ENCODE results near the gene AOX1. TPM values are rescaled to one million over a fixed set of nuclear protein-coding genes. Genes with fewer than 3 reads are reported as not detected.

The AOX1 gene
- total RNA-seq, 1 experiment from 2014 or later = 3.5 TPM

- Histone ChIP-seq H4K91ac (ENCODE audit: insufficient read length, low read depth, low read length) (no peak overlapping the region), H3K23me2 (ENCODE audit: insufficient read length, low read depth, low read length, poor library complexity, severe bottlenecking) (no peaks in the 10 kb centered on the region), H3K56ac (ENCODE audit: insufficient read length, low read depth, low read length) (no peak overlapping the region), H2AK5ac (ENCODE audit: insufficient read length, low read length) (no peak overlapping the region), H3K27me3 (ENCODE audit: insufficient read depth, low read length) (no peaks in the 10 kb centered on the region), H2AFZ (ENCODE audit: low read length) (no peak overlapping the region), H4K5ac (ENCODE audit: insufficient read length, low read depth, low read length) (no peak overlapping the region), H3K27ac (ENCODE audit: insufficient read length, low read depth, low read length) (no peak overlapping the region), H3K79me2 (ENCODE audit: insufficient read depth, low read length) (no peaks in the 10 kb centered on the region), H2BK5ac (ENCODE audit: insufficient read length, low read length) (no peak overlapping the region), H3K4ac (ENCODE audit: low read depth, low read length) (no peak overlapping the region), H3T11ph (ENCODE audit: low read length) (no peak overlapping the region), H3K9me3 (ENCODE audit: control insufficient read depth, low read depth, low read length) (no peaks in the 10 kb centered on the region), H3K18ac (ENCODE audit: insufficient read length, low read depth, low read length) (no peak overlapping the region), H3K14ac (ENCODE audit: insufficient read depth, low read length) (no peak overlapping the region), H3K9ac (ENCODE audit: extremely low read depth, insufficient read length, low read length) (no peak overlapping the region), H2BK12ac (ENCODE audit: insufficient read length, low read depth, low read length) (no peak overlapping the region), H2BK120ac (ENCODE audit: low read depth, low read length, poor library complexity, severe bottlenecking) (no peak overlapping the region), H4K8ac (replicated peaks; ENCODE audit: insufficient read length, low read depth, low read length) (no peak overlapping the region), H3K4me1 (ENCODE audit: insufficient read depth, low read length) (no peaks in the 10 kb centered on the region), H2BK20ac (ENCODE audit: low read depth, low read length, poor library complexity, severe bottlenecking) (no peak overlapping the region), H3K23ac (ENCODE audit: insufficient read length, low read depth, low read length) (no peak overlapping the region), H3K4me2 (ENCODE audit: insufficient read depth, insufficient read length, low read length) (no peak overlapping the region), H2BK15ac (ENCODE audit: low read depth, low read length) (no peak overlapping the region), H3K79me1 (ENCODE audit: insufficient read depth, low read depth, low read length, poor library complexity, severe bottlenecking) (no peaks in the 10 kb centered on the region), H4K20me1 (ENCODE audit: control insufficient read depth, insufficient read depth, insufficient read length) (no peaks in the 10 kb centered on the region)
- Mint-ChIP-seq H3K4me1 (peaks cover 9 to 16% of the 10 kb centered on the region in 2 experiments), H3K27me3 (ENCODE audit: low read depth) (no peaks in the 10 kb centered on the region), H3K36me3 (ENCODE audit: insufficient read depth in 1 of 3, low read depth in 3 of 3) (no peaks in the 10 kb centered on the region; a peak in 1 of 7 replicates), H3K4me3 (no peak overlapping the region), H3K9me3 (no peaks in the 10 kb centered on the region), H3K27ac (peak overlapping the region in 1 of 3 experiments; percentile 24; a peak in 1 of 7 replicates)
- no CpG with 5 or more reads among the region's 1 CpG for WGBS (ENCODE audit: extremely low coverage, insufficient read length, low lambda C conversion rate)
- no peak for TF ChIP-seq CTCF (conservative IDR thresholded peaks at IDR 0.05)
- no peak for DNase-seq
These were observed 45.5 kb downstream of the AOX1 start for GRCh38 chr2:200631287-200631686.

All from H9 (cell line).